SK-N-MC (cell line): Measurements from ENCODE around the gene PPIH.

Experiments used
- EZH2 ChIP-seq: fragments of 200-600 bp; sonication (generic); IDR thresholded peaks from one replicate; pipeline ENCODE4 v1.6.1; 2017; ENCODE audit warnings: antibody characterized with exemption
- FOXP2 ChIP-seq: optimal IDR thresholded peaks from 2 replicates; pipeline ENCODE3; 2011; ENCODE audit warnings: mild to moderate bottlenecking, moderate library complexity; ENCODE audit not compliant: insufficient read depth; ENCODE audit errors: extremely low read length, control extremely low read depth
- POLR2AphosphoS5 ChIP-seq: IDR thresholded peaks from 2 replicates; pipeline ENCODE4 v1.6.1; 2012; ENCODE audit warnings: mild to moderate bottlenecking, low read depth, low read length, borderline replicate concordance

DNA sequence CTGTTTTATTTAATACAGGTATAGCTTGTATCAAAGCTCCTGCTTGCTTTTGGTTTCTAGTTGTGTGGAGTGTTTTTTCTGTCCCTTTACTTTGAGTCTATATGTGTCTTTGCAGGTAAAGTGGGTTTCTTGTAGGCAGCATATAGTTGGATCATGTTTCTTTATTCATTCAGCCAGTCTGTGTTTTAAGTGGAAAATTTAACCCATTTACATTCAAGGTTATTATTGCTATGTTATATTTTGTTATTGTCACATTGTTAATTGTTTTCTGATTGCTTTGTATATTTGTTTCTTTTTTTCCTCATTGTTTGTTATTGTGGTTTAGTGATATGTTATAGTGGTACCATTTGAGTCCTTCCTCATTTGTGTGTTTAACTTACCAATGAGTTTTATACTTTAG lies 55.1 kb downstream of the PPIH start:
- TF ChIP-seq POLR2AphosphoS5: no peak
- no peak for TF ChIP-seq EZH2
- no peak for TF ChIP-seq FOXP2
